NOMO-1 (cell line): ENCODE results near the gene PSMD2.

Experiments
- DNase-seq, 2 experiments: peaks; one replicate each; lab custom pipeline; 2025; ENCODE audit not compliant: unreplicated experiment in 2 of 2; lab: John Stamatoyannopoulos, UW

Gene PSMD2

GRCh38 chr3:184354121-184354728, 55.2 kb downstream of the PSMD2 start:
- DNase-seq, result peak in 1 of 2 experiments; percentile 2

DNA sequence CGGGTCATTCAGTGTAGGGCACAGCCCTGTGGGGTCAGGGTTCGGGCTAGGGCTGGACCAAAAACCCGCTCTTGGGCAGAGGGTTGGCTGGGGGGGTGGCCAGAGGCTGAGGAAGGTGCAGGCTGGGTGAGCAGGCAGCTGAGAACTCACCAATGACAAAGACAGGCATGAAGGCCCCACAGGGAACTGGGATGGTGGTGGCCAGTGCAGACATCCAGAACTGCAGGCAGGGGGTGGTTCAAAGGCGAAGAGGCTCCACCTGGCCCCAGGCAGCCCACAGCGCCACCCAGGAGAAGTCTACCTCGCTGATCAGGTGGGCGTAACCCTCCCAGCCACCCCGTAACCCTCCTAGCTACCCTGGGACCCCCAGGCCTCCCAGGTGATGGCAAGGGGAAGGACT, 55.7 kb downstream of the PSMD2 start:
- DNase-seq, result no peak

GRCh38 chr3:184355261-184356040, 56.4 kb downstream of the PSMD2 start:
- no peak for DNase-seq

GRCh38 chr3:184357248-184358123, 58.4 kb downstream of the PSMD2 start:
- DNase-seq, result no peak

GRCh38 chr3:184358124-184358767, 59.2 kb downstream of the PSMD2 start:
- no peak for DNase-seq
